ENCODE data around the gene CD300A. TPM values are rescaled to one million over a fixed set of nuclear protein-coding genes. Genes with fewer than 3 reads are reported as not detected.

CD300A gene
- total RNA-seq, 3 donors from 2014 or later (not counting 1 experiment from before 2014, with no cell fraction given), result 287 to 370 (median 295) TPM

- Mint-ChIP-seq H3K9me3 (no peaks in the 10 kb centered on the region), H3K4me3 (no peak overlapping the region), H3K27me3 (ENCODE audit: low read depth in 2 of 2) (no peaks in the 10 kb centered on the region), H3K4me1 (peaks cover 41 to 63% of the 10 kb centered on the region in 2 donors), H3K36me3 (no peaks in the 10 kb centered on the region), H3K27ac (no peak overlapping the region)
- DNase-seq (no peak), ATAC-seq (no peak)
- no peak for TF ChIP-seq CTCF (IDR thresholded peaks at IDR 0.05)
- H3K9me3 ChIP-seq (ENCODE audit: control insufficient read depth, insufficient read depth, low read length), result no peaks in the 10 kb centered on the region
- no peaks in the 10 kb centered on the region for H3K36me3 ChIP-seq (ENCODE audit: control insufficient read depth, insufficient read depth, low read length)
- WGBS (ENCODE audit: insufficient coverage), result 70% methylated on average over 3 of the region's 3 CpGs
- intact Hi-C loops (cut with micrococcal nuclease), result loop anchor here (5.0 kb wide), 1 partner anchor 157 kb away; no protein-coding TSS in a partner anchor
- H3K27ac ChIP-seq (ENCODE audit: low read length), result no peak overlapping the region
- H3K4me3 ChIP-seq (ENCODE audit: low read length), result no peak overlapping the region
- no peaks in the 10 kb centered on the region for H3K27me3 ChIP-seq (ENCODE audit: control insufficient read depth, insufficient read depth, low read length)
- H3K4me1 ChIP-seq (ENCODE audit: control insufficient read depth, insufficient read depth, low read length), result peaks cover 74% of the 10 kb centered on the region
These were observed 7.6 kb upstream of the CD300A start for GRCh38 chr17:74458835-74459234.

DNA sequence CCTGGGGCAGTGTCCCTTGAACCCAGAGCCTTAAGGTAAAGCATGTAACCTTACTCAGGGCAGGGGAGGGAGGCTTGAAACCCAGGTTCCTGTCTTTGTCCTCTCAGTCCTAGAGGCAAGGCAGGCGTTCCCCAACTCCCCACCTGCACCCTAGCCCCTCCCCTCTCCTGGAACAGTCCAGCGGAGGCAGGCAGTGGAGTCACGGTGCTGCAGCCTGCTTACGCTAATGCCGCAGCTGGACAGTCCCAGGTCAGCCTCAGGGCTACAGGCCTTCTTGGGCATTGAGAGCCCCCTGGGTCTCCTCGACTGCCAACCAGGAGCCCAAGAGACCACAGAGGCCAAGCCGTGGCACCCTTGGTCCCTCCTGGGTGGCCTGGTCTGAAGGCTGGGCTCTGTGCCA lies 6.8 kb upstream of the CD300A start:
- Mint-ChIP-seq H3K27me3 (ENCODE audit: low read depth in 2 of 2) (no peaks in the 10 kb centered on the region), H3K4me3 (no peak overlapping the region), H3K36me3 (no peaks in the 10 kb centered on the region), H3K4me1 (peaks cover 42 to 64% of the 10 kb centered on the region in 2 donors), H3K9me3 (no peaks in the 10 kb centered on the region), H3K27ac (no peak overlapping the region)
- H3K9me3 ChIP-seq (ENCODE audit: control insufficient read depth, insufficient read depth, low read length), result no peaks in the 10 kb centered on the region
- H3K36me3 ChIP-seq (ENCODE audit: control insufficient read depth, insufficient read depth, low read length), result no peaks in the 10 kb centered on the region
- no peak overlapping the region for H3K4me3 ChIP-seq (ENCODE audit: low read length)
- 79% methylated on average over 7 of the region's 7 CpGs for WGBS (ENCODE audit: insufficient coverage)
- H3K27me3 ChIP-seq (ENCODE audit: control insufficient read depth, insufficient read depth, low read length), result no peaks in the 10 kb centered on the region
- peaks cover 75% of the 10 kb centered on the region for H3K4me1 ChIP-seq (ENCODE audit: control insufficient read depth, insufficient read depth, low read length)
- ATAC-seq (no peak), DNase-seq (no peak)
- H3K27ac ChIP-seq (ENCODE audit: low read length), result no peak overlapping the region
- intact Hi-C loops (cut with micrococcal nuclease), result loop anchor here (5.0 kb wide), 1 partner anchor 157 kb away; no protein-coding TSS in a partner anchor
- TF ChIP-seq CTCF (IDR thresholded peaks at IDR 0.05), result no peak

DNA sequence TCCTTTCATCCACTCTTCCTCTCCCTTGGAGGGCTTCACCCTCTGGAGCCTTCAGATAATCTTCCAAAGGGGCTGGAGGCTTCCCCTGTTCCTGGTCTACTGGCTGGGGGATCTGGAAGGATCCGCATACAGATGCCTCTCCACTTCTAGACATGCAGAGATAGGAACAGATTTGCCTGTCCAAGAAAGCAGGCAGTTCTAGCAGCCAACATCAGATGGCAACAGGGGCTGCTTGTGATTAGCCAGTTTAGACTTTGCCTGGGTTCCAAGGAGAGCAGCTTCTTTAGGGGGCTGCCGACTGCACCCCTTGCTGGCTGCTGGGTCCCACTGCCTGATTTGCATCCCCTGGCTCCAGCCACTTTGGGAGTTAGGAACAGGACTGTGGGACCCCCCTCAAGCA lies 6.2 kb upstream of the CD300A start:
- Mint-ChIP-seq H3K4me1 (peaks cover 42 to 60% of the 10 kb centered on the region in 2 donors), H3K27me3 (ENCODE audit: low read depth in 2 of 2) (no peaks in the 10 kb centered on the region), H3K36me3 (no peaks in the 10 kb centered on the region), H3K9me3 (no peaks in the 10 kb centered on the region), H3K4me3 (peak overlapping the region; percentile 3), H3K27ac (peak overlapping the region in 1 of 2 donors; percentile 12)
- Histone ChIP-seq H3K27me3 (ENCODE audit: control insufficient read depth, insufficient read depth, low read length) (no peaks in the 10 kb centered on the region), H3K4me3 (ENCODE audit: low read length) (no peak overlapping the region), H3K4me1 (ENCODE audit: control insufficient read depth, insufficient read depth, low read length) (peaks cover 76% of the 10 kb centered on the region), H3K36me3 (ENCODE audit: control insufficient read depth, insufficient read depth, low read length) (no peaks in the 10 kb centered on the region), H3K27ac (ENCODE audit: low read length) (no peak overlapping the region), H3K9me3 (ENCODE audit: control insufficient read depth, insufficient read depth, low read length) (no peaks in the 10 kb centered on the region)
- no peak for TF ChIP-seq CTCF (IDR thresholded peaks at IDR 0.05)
- DNase-seq (no peak), ATAC-seq (no peak)
- intact Hi-C loops (cut with micrococcal nuclease), result no loop called here
- WGBS (ENCODE audit: insufficient coverage), result 93% methylated on average over 2 of the region's 2 CpGs

- Mint-ChIP-seq H3K27ac (no peak overlapping the region), H3K4me3 (peak overlapping the region; percentile 13), H3K36me3 (no peaks in the 10 kb centered on the region), H3K4me1 (peaks cover 42 to 58% of the 10 kb centered on the region in 2 donors), H3K27me3 (ENCODE audit: low read depth in 2 of 2) (no peaks in the 10 kb centered on the region), H3K9me3 (no peaks in the 10 kb centered on the region)
- Histone ChIP-seq H3K36me3 (ENCODE audit: control insufficient read depth, insufficient read depth, low read length) (no peaks in the 10 kb centered on the region), H3K4me1 (ENCODE audit: control insufficient read depth, insufficient read depth, low read length) (peaks cover 82% of the 10 kb centered on the region), H3K9me3 (ENCODE audit: control insufficient read depth, insufficient read depth, low read length) (no peaks in the 10 kb centered on the region), H3K27me3 (ENCODE audit: control insufficient read depth, insufficient read depth, low read length) (no peaks in the 10 kb centered on the region), H3K4me3 (ENCODE audit: low read length) (no peak overlapping the region), H3K27ac (ENCODE audit: low read length) (peak overlapping the region; percentile 80)
- WGBS (ENCODE audit: insufficient coverage), result 95% methylated on average over 6 of the region's 7 CpGs
- intact Hi-C loops (cut with micrococcal nuclease), result no loop called here
- DNase-seq, result no peak
- no peak for ATAC-seq
- TF ChIP-seq CTCF (IDR thresholded peaks at IDR 0.05), result no peak
These were observed 5.4 kb upstream of the CD300A start for GRCh38 chr17:74460996-74461395.
